Measurements from ENCODE around the gene ADAMTSL3.

- TF ChIP-seq CTCF (IDR thresholded peaks at IDR 0.05) (no peak), EZH2 (IDR thresholded peaks at IDR 0.05; ENCODE audit: borderline replicate concordance, insufficient read depth, low read depth, low read length, poor library complexity, severe bottlenecking) (no peak)
These were observed 32.0 kb downstream of the ADAMTSL3 start for GRCh38 chr15:83685916-83686332.
